HL-60 (cell line): Measurements from ENCODE around the gene MAPK6.

Source experiments
- DNase-seq, 2 experiments: peaks; one replicate each; pipeline ENCODE4 v3.0.0-alpha.2; 2010 to 2020; ENCODE audit warnings: low read depth in 1 of 2, low spot score in 1 of 2
- H3K27ac ChIP-seq: fragments of 250-450 bp; sonication (Bioruptor Pico); replicated peaks from 2 replicates; pipeline ENCODE4 v1.5.1; 2020; ENCODE audit warnings: mild to moderate bottlenecking, moderate library complexity
- H3K27me3 ChIP-seq: fragments of 250-450 bp; sonication (Bioruptor Pico); 2 replicates; pipeline ENCODE4 v1.5.1; 2021; ENCODE audit warnings: mild to moderate bottlenecking, moderate library complexity; ENCODE audit not compliant: insufficient read depth, poor library complexity, severe bottlenecking
- H3K4me3 ChIP-seq: replicated peaks from 2 replicates; pipeline ENCODE4 v1.5.1; 2011; ENCODE audit warnings: mild to moderate bottlenecking, control low read depth, low read length; ENCODE audit not compliant: insufficient read depth
- CTCF ChIP-seq: IDR thresholded peaks from one replicate; pipeline ENCODE4 v1.5.1; 2011; ENCODE audit warnings: low read length, control low read depth, inconsistent platforms; ENCODE audit not compliant: insufficient read depth
- GABPA ChIP-seq: IDR thresholded peaks from 2 replicates; pipeline ENCODE4 v1.6.1; 2012; ENCODE audit warnings: low read depth
- POLR2AphosphoS5 ChIP-seq: IDR thresholded peaks from 2 replicates; pipeline ENCODE4 v1.6.1; 2012; ENCODE audit warnings: low read depth
- REST ChIP-seq: IDR thresholded peaks from 2 replicates; pipeline ENCODE4 v1.6.1; 2012; ENCODE audit warnings: low read depth; ENCODE audit not compliant: insufficient replicate concordance
- SPI1 ChIP-seq: IDR thresholded peaks from 2 replicates; pipeline ENCODE4 v1.6.1; 2012; ENCODE audit warnings: low read depth, mild to moderate bottlenecking, borderline replicate concordance

Gene MAPK6

GRCh38 chr15:52020221-52021085 is 1.4 kb downstream of the MAPK6 start:
- peak overlapping the region; percentile 65 for H3K4me3 ChIP-seq
- DNase-seq = no peak

GRCh38 chr15:52021128-52021671 is 2.2 kb downstream of the MAPK6 start:
- Histone ChIP-seq H3K4me3 (peak overlapping the region; percentile 65), H3K27ac (peak overlapping the region; percentile 78), H3K27me3 (no peaks in the 10 kb centered on the region)
- no peak for TF ChIP-seq SPI1
- no peak for TF ChIP-seq CTCF
- TF ChIP-seq POLR2AphosphoS5 = no peak
- no peak for TF ChIP-seq REST
- TF ChIP-seq GABPA = no peak
- peak; percentile 80 to 81 for DNase-seq

More at GRCh38 chr15:52020221-52021085, 1.4 kb downstream of the MAPK6 start:
- TF ChIP-seq SPI1 (no peak), GABPA (no peak), POLR2AphosphoS5 (no peak), CTCF (no peak), REST (no peak)
- Histone ChIP-seq H3K27me3 (no peaks in the 10 kb centered on the region), H3K27ac (peak overlapping the region; percentile 78)

GRCh38 chr15:52021892-52022540 is 3.0 kb downstream of the MAPK6 start:
- no peak for DNase-seq
- Histone ChIP-seq H3K4me3 (no peak overlapping the region), H3K27ac (peak overlapping the region; percentile 49), H3K27me3 (no peaks in the 10 kb centered on the region)
- TF ChIP-seq REST = no peak
- TF ChIP-seq POLR2AphosphoS5 = no peak
- no peak for TF ChIP-seq SPI1
- no peak for TF ChIP-seq GABPA
- TF ChIP-seq CTCF = no peak
